GM21825 (cell line): ENCODE measurements around the gene MRTFB.

ENCODE experiments used
- ATAC-seq: cut with Tn5 transposase; IDR thresholded peaks from one replicate; pipeline ENCODE4 v1.9.1; 2021; ENCODE audit warnings: mild to moderate bottlenecking, moderate library complexity; ENCODE audit not compliant: unreplicated experiment

MRTFB gene

DNA sequence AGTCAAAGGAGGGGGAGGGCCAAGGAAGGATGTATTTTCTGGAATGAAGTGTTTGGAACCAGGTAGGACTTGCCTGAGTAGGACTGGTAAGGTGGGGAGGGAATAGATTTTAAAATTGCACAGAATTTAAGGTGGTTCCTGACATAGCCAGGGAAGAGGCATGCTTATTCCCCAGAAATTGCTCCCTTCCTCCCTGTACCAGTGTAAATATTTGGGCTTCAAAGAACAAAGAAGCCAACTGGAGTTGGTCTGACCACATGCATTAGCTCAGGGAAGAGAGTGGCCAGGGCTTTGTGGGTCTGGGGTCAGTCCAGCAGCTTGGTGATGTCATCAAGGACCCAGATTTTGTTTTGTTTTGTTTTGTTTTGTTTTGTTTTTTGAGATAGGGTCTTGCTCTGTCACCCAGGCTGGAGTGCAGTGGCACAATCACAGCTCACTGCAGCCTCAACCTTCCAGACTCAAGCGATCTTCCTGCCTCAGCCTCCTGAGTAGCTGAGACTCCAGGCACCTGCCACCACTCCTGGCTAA, 9.3 kb upstream of the MRTFB start:
- no peak for ATAC-seq

- ATAC-seq, result no peak
These were observed 8.9 kb upstream of the MRTFB start for GRCh38 chr16:14062261-14062660.

- ATAC-seq, result no peak
These were observed 7.2 kb upstream of the MRTFB start for GRCh38 chr16:14063618-14064581.

DNA sequence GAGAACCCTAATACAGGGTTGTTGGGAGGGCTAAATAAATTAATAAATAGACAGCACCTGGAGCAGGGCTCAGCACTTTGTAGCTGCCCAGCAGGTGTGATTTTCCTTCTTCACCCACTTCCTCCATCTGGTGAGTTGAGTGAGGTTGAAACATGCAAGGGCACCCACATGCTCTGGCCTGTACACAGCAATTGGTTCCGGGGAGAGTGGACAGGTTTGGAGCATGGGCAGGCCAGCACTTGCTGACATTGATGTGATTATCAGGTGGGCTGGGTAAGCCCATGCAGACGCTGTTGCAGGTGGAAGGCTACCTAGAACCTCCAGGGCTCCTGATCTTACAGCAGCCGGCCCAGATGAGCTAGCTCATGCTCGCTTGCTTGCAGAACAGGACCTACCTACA, 1.3 kb upstream of the MRTFB start:
- no peak for ATAC-seq

- ATAC-seq, result peak; percentile 7
These were observed 603 bp upstream of the MRTFB start for GRCh38 chr16:14070555-14070876.

- peak; percentile 40 for ATAC-seq
These were observed 605 bp downstream of the MRTFB start for GRCh38 chr16:14071576-14072271.

GRCh38 chr16:14072360-14072759, 1.2 kb downstream of the MRTFB start:
- no peak for ATAC-seq

DNA sequence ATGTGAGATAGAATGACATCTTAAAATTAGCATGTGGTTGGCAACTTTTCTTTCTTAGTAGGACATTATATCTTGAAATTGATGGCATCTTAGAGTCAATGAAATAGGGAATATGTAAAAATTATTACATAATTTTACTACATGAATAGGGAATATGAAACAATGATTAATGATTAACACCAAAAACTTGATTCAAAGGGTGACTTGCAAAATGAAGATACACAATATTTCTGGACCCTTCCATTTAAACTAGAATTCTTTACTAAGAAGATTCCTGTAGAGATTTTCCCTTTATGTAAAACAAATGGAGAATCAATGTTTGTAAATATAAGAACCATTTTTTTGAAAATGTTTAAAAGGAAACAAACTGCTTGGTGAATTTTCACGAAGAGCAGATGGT, 3.4 kb downstream of the MRTFB start:
- ATAC-seq, result no peak

- no peak for ATAC-seq
These were observed 6.8 kb downstream of the MRTFB start for GRCh38 chr16:14077918-14078317.

GRCh38 chr16:14086477-14086876, 15.4 kb downstream of the MRTFB start:
- no peak for ATAC-seq

GRCh38 chr16:14087181-14087580, 16.1 kb downstream of the MRTFB start:
- no peak for ATAC-seq

GRCh38 chr16:14087590-14088154, 16.6 kb downstream of the MRTFB start:
- no peak for ATAC-seq

GRCh38 chr16:14088155-14088753, 17.1 kb downstream of the MRTFB start:
- ATAC-seq, result no peak

- ATAC-seq, result no peak
These were observed 18.2 kb downstream of the MRTFB start for GRCh38 chr16:14089283-14089823.

- no peak for ATAC-seq
These were observed 21.4 kb downstream of the MRTFB start for GRCh38 chr16:14092561-14092960.

DNA sequence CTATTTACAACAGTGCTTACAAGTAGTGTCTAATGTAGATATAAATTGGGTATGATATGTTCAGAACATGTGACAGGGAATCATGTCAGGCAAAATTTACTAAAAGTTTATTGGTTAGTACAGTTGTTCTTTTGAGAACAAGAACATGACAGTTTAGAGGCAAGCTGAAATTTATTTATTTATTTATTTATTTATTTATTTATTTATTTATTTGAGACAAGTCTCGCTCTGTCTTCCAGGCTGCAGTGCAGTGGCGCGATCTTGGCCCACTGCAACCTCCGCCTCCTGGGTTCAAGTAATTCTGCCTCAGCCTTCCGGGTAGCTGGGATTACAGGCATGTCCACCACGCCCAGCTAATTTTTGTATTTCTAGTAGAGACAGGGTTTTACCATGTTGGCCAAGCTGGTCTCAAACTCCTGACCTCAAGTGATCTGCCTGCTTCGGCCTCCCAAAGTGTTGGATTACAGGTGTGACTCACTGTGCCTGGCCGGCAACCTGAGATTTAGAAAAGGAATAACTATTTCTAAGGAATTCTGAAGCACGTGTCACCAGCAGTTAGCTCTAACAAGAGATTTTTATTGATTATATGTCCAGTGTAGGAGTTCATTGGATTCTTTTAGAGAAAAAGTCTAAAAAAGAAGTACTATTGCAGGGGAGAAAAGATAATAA, 24.9 kb downstream of the MRTFB start:
- no peak for ATAC-seq

DNA sequence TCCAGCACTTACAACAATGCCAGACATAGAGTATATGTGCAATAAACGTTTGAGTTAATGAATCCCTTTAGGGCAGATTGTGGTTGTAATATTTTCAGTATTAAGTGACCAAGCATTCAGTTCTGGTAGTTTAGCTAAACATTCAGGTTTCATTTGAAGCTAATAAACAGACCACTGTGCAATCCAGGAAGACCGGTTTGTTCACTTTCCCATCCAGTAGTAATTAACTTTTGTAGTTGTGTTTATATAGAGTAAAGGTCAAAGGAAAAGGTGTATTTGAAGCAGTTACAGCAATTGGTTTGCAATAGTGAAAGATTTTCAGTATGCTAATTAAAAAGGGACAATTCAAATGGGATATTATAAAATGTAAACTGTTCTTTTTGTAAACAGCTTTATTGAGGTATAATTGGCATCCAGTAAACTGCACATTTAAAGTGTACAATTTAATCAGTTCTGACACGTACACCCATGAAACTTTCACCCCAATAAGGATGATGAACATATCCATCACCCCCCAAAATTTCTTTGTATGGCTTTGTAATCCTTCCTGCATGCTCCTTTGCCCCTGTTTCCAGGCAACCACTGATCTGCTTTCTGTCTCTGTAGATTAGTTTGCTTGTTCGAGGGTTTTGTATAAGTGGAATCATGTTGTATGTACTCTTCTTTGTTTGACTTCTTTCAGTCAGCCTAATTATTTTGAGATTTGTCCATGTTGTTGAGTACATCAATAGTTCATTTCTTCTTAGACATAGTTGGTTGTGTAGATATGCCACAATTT, 26.3 kb downstream of the MRTFB start:
- ATAC-seq, result no peak

DNA sequence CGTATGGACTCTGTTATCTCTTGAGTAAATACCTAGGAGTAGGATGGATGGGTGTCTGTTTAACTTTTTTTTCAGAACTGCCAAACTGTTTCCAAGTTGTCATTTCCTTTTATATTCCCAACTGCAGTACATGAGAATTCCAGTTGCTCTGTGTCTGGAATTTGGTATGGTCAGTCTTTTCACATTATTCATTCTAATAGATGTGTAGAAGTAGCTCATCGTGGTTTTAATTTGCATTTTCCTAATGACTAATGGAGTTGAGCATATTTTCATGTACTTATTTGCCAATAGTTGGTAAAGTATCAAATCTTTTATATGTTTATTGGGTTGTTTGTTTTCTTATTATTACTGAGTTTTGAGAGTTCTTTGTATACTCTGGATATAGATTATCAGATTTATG, 27.0 kb downstream of the MRTFB start:
- no peak for ATAC-seq

- ATAC-seq, result no peak
These were observed 29.7 kb downstream of the MRTFB start for GRCh38 chr16:14100825-14101224.

DNA sequence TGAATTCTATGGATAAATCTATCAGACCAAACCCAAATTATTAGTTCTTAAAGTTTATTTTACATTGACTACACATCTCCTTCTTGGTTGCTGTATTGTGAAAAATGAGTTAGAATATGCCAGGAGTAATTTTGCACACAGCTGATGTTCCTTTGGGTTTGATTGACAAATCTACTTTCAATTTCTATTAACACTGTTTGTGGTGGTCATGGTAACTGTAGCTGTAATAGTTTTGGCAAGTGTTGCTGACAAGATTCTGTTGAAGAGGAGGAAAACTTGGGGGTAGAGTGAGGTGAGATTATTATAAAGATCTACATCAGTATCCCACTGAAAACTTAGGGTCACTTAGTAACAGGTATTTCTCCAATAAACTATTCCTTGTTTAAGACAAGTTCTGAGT, 30.3 kb downstream of the MRTFB start:
- ATAC-seq, result peak; percentile 52
